HK-2 (cell line): ENCODE measurements around the gene DST.

ENCODE experiments used
- DNase-seq: peaks from one replicate; pipeline ENCODE4 v3.0.0-alpha.2; 2018; ENCODE audit not compliant: unreplicated experiment

DST gene

DNA sequence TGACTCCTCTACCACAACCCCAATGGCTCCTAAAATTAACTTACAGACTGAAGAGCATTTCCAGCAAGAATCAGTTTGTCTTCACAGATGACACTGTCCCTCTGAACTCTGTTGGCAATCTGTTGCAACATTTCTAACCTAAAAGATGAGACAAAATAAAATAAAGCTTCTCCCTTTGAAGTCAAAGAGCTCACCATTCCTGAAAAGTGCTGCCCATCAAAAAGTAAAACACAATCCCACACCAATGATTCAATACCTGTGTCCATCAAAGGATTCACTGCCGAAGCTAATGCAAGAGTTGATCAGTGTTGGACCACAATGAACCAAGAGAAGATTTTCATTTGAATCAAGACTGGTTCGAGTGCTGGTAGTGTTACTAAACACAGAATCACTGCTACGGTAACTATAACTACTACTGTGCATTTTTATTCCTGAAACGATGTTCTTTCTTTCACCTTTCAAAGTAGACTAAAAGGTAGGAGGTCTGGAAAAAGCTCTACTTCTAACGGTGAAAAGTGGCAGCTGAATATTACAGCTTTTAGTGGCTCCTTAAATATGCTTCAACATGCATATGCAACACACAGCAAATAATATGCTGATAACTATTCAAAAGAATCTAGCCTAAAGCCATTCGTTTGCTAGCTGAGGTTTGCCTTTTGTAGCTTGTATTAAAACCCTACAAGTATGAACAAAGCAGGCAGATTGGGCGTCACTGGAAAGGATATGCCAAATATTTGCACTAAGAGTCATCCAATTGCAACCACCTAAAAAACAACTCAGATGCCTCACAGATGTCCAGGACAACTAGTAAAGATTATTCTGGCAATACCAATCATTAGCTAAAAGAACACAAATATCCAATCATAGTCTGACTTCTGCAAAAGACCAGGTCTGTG lies at the start of gene DST:
DST (minus strand) TSS at position 524 of the 896 bp plus-strand sequence.
- DNase-seq, result no peak

DNA sequence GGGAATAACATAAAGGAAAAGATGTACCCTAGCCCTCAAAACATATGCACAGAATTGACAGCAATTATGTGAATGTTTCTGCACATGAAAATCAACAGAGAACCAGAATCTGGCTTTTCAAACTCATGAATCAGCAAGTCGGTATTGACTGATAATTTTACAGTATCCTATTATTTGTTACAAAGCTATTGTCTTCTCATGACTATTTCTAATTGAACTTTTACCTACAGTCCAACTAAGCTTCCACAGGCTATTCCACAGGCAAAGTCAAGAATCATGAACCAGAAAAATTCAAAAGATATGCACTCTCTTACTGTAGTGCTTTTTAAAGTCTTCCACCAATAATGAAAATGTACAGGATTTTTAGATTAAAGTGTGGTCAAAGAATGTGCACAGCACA lies 49.1 kb upstream of the DST start:
- no peak for DNase-seq

DNA sequence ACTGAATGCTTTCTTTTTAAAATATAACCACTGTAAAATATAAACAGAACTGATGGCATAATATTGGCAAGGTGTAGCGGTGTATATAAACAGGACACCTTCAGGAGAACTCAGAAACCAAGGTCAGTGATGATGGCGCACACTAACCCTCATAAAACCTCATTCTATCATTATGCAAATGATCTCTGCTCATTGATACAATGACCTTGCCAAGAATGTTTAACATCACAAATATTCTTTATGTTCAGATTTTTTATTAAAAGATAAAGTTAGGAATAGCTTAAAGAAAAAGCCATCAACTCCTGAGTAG lies 48.6 kb upstream of the DST start:
- no peak for DNase-seq

DNA sequence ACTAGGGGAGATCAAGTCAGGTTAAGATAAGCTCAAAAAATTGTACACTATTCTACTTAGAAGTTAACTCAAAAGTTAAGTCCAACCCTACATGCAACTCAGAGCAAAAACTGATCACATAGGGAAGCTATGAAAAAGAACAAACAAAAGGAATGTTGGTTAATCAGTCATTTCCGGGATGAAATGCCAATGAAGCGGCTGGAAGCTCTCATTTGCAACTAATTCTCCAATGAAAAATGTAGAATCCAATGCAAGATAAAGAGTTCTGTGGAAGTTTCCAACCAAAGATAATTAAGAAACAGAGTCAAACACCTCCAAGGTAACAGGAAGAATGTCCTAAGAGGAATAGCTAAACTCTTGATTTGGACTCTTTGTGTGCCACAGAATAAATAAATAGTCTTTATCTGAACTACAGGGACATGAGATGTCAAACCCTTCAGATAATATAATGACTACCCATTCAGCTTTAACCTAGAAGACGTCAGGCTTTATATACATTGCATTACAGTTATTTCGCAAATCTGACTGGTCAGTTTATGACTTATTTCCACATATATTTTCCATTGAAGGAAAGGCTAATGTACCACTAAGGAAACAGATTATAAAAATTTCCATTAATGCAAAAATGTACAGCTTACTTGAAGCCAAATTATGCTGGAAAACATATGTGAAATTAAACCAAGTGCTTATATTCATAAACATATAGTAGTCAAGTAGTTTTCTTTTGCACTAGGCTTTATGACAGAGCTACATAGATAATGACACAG lies 48.0 kb upstream of the DST start:
- DNase-seq, result no peak

DNA sequence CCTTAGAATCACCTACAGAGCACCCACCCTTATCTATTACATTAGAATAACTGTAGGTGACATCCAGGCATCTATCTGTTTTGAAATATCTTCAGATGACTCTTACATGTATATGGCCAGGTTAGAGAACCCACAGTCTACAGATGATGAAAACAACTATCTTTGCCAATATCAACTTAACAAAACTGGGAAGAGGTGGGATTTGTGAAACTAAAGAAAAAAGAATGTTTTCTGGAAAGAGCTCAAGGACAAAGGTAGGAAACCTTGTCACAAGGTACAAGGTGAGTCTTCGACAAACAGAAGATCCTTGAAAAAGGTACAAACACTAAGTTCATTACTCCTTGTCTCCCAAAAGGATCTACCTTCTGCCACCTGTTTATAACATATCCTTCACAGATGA lies 47.0 kb upstream of the DST start:
- DNase-seq, result no peak

DNA sequence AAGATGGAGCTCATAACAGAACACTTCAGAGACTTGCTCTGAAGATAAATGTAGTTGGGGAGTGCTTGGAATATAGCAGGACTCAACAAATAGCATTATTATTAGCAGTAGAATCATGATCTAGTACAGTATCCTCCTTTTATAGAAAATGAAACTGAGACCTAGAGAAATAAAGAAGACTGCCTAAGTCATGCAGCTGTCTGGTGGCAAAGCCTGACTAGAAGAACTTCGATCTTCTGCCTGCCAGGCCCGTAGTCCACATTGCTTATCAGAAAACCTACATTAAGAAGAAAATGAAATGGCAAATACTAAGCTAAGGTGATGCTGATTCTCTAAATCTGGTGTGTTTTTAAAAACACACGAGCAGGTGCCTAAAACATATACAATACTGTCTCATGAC lies 46.4 kb upstream of the DST start:
- DNase-seq, result no peak

DNA sequence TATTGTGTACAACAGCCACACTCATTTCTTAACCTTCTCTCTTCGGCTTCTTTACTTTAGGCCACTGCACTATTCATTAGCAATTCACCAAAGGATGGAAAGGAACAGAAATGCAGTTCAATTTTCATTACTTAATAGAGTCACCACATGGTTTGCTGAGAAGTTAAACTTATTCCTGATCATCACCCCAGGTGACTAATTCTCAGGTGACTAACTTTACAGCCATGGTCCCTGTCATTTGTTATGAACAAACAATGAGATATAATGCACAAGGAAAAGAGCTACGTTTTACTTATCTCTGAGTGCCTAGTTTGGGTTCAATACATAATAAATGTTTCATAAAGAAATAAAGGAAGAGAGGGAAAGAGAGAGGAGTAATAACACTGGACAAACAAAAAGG lies 45.8 kb upstream of the DST start:
- no peak for DNase-seq

DNA sequence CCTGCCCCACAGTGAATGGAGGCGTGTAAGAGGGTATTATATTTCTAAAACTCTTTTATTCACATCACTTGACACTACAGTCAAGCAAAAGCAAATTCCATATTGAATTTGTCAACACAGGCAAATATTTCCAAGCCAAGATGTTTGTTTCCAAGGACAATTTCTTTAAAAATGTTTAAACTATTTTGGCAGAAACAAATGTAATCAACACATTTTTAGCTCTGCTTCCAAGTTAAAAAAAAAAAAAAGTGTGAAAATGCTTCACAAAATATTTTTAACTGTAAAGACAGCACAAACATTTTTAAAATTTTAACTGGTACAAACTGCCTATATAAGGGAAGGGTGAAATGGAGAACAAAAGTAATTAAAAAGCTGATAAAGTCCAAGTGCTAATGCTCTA lies 44.9 kb upstream of the DST start:
- DNase-seq, result no peak

DNA sequence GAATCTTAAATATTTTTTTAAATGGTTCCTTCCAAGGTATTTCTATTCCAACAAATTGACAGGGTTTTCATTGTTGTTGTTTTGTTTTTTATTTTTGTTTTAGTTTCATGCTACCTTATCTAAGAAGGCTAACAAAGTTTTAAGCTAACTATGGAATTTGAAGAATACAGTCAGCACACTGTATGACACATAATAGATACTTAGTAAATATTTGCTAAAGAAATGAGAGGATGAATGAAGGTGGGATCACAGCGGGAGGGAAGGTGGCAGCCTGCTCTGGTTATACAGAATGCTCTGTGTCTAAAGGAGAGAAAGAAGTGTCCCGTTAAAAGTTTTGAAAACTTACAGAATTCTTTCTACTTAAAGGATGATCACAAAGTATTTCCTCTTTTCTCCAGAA lies 43.7 kb upstream of the DST start:
- DNase-seq, result no peak

DNA sequence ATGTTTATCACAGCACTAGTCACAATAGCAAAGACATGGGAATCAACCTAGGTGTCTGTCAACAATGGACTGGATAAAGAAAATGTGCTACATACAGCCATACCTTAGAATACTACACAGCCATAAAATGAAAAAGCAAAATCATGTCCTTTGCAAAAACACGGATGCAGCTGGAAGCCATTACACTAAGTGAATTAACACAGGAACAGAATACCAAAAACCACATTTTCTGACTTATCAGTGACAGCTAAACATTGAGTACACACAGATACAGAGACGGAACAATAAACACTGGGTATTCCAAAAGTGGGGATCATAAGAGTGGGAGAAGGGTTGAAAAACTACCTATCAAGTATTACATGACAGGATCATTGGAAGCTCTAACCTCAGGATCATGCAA lies 43.3 kb upstream of the DST start:
- no peak for DNase-seq

DNA sequence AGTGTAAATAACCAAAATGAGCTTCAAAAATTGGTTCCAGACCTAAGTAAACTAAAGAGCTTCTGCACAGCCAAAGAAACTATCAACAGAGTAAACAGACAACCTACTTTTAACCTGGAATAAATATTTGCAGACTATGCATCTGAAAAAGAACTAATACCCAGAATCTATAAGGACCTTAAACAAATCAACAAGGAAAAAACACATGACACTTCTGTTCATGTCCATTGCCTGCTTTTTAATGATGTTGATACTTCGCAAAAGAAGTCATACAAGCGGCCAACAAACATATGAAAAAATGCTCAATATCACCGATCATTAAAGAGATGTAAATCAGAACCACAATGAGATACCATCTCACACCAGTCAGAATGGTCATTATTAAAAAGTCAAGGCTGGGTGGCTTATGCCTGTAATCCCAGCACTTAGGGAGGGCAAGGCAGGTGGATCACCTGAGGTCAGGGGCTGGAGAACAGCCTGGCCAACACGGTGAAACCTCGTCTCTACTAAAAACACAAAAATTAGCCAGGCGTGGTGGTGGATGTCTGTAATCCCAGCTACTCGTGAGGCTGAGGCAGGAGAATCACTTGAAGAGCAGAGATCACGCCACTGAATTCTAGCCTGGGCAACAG lies 42.5 kb upstream of the DST start:
- no peak for DNase-seq

DNA sequence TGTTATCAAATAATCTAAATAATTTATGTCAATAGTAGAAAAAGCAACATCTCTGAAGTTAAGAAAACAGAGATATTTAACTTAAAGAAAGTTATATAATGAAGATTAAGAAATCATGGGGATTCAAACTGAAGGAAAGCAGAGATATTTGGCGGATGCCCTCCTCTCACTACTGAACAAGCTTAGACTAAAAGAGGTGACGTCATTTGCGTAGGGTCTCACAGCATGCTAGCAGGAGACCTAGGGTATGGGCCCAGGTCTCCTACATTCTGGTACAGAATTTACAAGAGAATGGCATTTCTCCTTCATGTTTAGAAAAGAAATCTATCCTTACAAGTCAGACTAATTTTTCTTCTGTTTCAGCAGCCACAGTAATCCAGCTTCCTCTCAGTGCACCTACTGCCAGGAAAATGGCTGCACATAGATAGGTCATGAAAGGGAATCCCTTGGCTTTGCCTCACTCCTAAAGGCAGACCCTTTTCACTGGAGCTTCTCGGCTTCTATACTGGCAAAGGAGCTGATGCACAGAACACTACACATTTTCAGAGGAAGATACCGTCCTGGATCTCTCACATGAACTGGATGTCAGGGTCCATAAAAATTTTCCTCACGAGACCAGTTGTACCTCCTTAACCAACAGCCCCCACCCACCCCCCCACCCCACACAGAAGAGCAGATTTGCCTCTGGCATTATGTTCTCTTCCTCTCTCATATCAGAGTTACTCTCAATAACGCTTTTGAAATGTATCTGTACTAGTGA lies 41.8 kb upstream of the DST start:
- DNase-seq, result no peak

DNA sequence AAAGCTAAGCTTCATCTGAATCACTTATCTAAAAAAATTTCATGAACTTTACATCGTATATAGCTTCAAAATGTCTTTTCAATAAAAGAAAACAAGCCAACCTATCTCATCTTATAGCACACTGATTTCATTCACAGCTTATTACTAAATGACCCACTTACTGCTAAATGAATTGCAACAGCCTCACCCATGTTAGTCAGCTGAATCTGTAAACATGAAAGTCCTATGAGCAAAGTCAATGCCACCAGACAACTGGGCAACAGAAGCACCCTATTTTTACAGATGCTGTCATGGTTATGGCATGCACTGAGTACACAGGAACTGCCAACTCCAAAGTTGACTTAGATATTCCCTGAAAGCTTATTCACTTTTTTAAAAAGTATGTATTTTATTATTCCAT lies 41.2 kb upstream of the DST start:
- DNase-seq, result no peak

DNA sequence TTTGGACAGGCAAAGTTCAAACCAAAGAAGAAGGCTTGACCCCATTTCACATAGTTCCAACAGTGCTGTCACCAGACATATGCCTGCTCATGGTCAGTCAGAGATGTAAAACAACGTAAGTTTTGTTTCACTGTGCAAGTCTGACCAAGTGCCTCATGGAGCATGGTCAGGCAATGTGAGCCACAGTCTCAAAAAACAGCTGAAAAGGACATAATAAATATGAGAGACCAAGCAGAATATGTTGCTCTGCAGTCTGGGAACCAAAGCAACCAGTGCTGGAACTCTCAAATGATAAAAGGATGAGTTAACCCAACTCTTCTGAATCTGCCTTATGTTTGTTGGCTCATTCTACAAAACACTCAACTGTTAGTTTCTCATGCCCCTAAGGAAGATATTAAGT lies 39.9 kb upstream of the DST start:
- DNase-seq, result no peak

DNA sequence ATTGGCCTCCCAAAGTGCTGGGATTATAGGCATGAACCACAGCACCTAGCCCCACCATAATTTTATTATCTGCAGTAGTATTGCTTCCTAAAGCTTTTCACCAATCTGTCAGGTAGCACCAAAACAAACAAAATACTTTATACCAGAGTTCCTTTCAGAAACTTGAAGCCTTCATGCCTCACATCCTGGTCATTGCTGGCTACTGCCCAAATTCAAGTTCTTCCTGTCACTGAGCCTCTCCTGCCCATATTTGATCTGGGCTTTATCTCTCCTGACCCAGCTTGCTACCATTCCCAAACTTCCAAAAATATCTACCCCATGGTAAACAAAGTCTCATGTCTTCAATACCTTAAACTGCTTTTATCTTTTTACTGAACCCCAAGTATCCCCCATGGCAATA lies 34.9 kb upstream of the DST start:
- DNase-seq, result no peak

DNA sequence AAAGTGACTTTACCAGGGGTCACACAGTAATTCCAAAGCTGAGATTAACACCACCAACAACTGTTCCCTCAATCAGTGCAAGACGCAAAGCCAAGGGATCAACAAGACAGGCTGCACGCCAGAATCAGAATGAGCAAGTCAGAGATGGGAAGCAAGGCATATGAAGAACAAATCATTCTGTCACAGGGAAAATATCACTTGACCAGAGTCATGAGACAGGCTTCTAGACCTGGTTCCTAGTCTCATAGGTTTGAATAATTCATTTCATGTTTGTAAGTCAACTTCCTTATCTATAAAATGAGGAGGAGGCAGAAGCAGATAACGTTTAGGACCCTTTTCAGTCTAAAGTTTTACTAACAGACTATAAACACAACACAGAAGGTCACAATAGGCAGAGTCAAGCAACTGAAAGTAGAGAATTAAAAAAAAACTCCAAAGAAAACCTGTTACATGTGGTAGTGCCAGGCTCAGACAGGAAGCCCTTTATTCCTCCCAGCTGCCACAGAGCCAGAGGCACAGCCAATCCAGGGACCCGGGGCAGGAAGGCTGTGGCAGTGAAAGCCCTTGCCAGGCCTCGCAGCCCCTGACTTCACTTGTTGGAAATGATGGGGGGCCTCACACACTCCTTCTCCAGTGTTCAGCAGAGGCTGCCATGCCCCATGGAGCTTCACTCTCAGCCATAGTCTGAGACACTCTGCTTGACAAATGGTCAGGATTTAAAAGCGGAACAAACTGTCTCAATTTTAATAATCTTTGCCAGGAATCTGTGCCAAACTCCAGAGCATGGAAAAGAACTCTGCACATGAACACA lies 29.2 kb upstream of the DST start:
- DNase-seq, result no peak

DNA sequence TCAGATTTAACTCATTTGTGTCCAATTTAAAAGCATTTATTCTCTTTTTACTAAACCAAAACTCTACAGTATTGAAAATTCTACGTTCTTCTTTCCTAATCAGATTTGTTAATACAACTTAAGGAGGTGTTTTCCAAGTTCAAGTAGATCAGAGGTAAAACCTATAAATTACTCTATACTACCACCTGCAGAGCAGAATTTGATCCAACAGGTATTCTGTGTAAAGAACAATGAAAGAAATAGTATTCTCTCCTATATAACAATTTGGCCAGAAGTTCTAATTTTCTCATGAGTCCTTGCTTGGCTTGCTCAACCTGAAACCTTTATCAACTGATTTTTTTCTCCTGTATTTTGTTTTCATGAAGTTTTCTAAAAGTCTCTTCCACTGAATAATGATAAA lies 28.5 kb upstream of the DST start:
- no peak for DNase-seq

DNA sequence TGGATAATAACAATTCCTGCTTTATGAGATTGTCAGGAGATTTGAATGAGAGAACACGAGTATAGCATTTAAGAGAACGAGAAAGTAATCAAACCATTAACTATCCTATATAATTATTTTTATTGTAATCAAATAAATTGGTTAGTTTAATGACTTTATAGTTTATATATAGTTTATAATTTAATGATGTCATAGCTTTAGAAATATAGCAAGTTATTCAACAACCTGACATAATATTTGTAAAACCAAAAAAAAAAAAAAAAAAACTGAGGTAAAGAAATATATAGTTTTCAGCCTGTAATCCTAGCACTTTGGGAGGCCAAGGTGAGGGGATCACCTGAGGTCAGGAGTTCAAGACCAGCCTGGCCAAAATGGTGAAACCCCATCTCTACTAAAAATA lies 26.4 kb upstream of the DST start:
- DNase-seq, result no peak

DNA sequence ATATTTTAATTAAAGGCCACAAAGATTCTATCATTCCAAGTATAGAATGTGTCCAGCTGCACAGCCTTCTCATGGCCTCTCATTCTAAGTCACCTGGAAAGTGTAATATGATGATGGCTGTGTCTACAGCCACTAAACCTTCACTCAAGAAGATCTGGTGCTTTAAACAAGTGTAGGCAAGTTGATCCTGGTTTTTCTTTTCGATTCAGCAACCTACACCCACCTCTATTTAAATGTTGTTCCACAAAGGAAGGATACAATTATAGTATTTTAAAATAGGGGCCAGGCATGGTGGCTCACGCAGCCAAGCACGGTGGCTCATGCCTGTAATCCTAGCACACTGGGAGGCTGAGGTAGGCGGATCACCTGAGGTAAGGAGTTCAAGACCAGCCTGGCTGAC lies 25.5 kb upstream of the DST start:
- DNase-seq, result no peak

DNA sequence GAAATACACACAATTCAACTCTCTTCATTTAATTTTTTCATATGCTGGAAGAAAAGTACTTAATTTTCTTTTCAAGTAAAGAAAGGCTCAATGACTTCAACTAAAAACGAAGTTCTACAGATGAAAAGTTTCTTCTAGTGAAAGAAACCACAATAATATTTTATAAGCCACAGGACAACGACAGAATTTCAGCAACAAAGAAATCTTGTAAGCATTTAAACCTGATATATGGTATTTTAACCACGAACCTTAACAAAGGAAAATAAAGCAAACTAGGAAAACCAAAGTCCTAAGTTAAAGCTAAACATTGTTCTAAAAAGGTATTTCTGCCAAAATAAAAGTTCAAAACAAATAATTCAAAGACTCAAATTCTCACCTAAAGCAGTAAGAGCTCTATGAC lies 24.6 kb upstream of the DST start:
- DNase-seq, result no peak

DNA sequence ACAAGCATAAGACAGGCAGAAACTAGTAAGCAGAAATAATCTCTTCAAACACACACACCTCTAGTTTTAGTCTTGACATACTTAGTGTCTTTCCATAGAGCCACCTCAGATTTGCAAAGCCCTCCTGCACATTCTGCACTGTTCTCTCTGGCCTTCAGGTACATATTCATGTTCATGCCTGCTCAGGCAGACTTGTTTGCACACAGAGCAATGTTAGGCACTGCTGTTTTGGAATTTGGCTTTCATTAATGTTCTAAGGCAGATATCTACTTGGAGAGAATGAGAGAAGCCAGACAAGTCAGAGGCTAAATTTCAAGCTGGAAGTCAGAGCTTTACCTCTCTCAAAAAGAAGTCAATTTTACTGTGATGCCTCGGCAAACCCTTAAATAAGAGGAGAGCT lies 21.3 kb upstream of the DST start:
- DNase-seq, result no peak
